ENCODE results near the gene FBXO15. TPM values are rescaled to one million over a fixed set of nuclear protein-coding genes. Genes with fewer than 3 reads are reported as not detected.

FBXO15 gene
- total RNA-seq, 2 donors from 2014 or later: 1.3 to 3.0 TPM

DNA sequence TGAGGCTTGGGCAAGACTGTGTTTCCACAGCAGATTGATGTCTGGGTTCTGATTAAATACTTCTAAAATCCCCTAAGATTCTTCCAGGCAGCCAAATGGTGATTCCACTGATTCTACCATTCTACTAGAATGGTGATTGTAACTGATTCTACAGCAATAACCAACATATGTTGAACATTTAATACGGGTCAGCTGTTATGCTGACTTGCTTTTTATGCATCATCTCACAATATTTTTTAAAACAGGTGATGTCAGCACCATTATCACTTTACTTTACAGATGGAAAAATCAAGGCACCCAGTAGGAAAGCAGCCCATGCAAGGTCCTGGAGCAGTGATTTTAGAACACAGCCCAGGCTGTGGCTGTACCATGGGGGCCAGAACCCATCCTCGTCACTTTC lies 38.2 kb upstream of the FBXO15 start:
- no peaks in the 10 kb centered on the region for H3K27me3 ChIP-seq (ENCODE audit: control insufficient read depth, insufficient read depth, low read length, poor library complexity, severe bottlenecking)
- Mint-ChIP-seq H3K27ac (no peak overlapping the region), H3K4me1 (peaks cover 4% of the 10 kb centered on the region), H3K9me3 (no peaks in the 10 kb centered on the region), H3K4me3 (no peak overlapping the region), H3K27me3 (ENCODE audit: insufficient read depth) (peaks cover 3% of the 10 kb centered on the region), H3K36me3 (ENCODE audit: low read depth) (no peaks in the 10 kb centered on the region)
- no peak overlapping the region for H3K27ac ChIP-seq (ENCODE audit: low read depth, low read length)
- TF ChIP-seq, protein P1, sequence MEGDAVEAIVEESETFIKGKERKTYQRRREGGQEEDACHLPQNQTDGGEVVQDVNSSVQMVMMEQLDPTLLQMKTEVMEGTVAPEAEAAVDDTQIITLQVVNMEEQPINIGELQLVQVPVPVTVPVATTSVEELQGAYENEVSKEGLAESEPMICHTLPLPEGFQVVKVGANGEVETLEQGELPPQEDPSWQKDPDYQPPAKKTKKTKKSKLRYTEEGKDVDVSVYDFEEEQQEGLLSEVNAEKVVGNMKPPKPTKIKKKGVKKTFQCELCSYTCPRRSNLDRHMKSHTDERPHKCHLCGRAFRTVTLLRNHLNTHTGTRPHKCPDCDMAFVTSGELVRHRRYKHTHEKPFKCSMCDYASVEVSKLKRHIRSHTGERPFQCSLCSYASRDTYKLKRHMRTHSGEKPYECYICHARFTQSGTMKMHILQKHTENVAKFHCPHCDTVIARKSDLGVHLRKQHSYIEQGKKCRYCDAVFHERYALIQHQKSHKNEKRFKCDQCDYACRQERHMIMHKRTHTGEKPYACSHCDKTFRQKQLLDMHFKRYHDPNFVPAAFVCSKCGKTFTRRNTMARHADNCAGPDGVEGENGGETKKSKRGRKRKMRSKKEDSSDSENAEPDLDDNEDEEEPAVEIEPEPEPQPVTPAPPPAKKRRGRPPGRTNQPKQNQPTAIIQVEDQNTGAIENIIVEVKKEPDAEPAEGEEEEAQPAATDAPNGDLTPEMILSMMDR (conservative IDR thresholded peaks at IDR 0.05): no peak
- no peaks in the 10 kb centered on the region for H3K9me3 ChIP-seq (ENCODE audit: control insufficient read depth, low read length)
- no peak overlapping the region for H3K9ac ChIP-seq (ENCODE audit: extremely low read depth, low read length, poor library complexity, severe bottlenecking)
- 86 to 88% methylated on average over 1 to 2 of the region's 2 CpGs for WGBS, 2 experiments (ENCODE audit: insufficient coverage in 1 of 2, insufficient read length in 1 of 2)
- no peaks in the 10 kb centered on the region for H3K4me1 ChIP-seq (ENCODE audit: control insufficient read depth, insufficient read depth, low read length)
- DNase-seq: no peak
- H3K36me3 ChIP-seq (ENCODE audit: control insufficient read depth, insufficient read depth, low read length): no peaks in the 10 kb centered on the region
- H3K4me3 ChIP-seq (ENCODE audit: low read length): no peak overlapping the region

DNA sequence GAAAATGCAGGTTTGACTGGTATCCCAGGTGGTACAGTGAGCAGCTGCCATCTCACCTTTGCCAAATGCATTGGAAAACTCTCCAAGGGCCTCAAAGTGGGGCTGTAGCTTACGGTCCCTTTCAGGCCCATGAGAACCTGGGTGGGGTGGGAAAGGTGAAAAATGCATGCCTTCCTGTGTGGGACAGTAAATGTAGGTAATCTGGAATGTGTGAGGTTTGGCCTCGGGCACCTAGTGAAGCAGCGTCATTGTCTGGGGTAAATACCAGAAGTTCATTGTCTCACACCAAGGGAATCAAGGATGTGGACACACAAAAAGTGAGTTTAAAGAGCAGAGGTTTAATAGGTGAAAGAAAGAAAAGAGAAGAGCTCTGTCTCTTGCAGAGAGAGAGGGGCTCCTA lies 37.2 kb upstream of the FBXO15 start:
- Histone ChIP-seq H3K9ac (ENCODE audit: extremely low read depth, low read length, poor library complexity, severe bottlenecking) (no peak overlapping the region), H3K4me3 (ENCODE audit: low read length) (no peak overlapping the region), H3K9me3 (ENCODE audit: control insufficient read depth, low read length) (no peaks in the 10 kb centered on the region), H3K36me3 (ENCODE audit: control insufficient read depth, insufficient read depth, low read length) (no peaks in the 10 kb centered on the region), H3K27ac (ENCODE audit: low read depth, low read length) (no peak overlapping the region), H3K4me1 (ENCODE audit: control insufficient read depth, insufficient read depth, low read length) (no peaks in the 10 kb centered on the region), H3K27me3 (ENCODE audit: control insufficient read depth, insufficient read depth, low read length, poor library complexity, severe bottlenecking) (no peaks in the 10 kb centered on the region)
- Mint-ChIP-seq H3K9me3 (no peaks in the 10 kb centered on the region), H3K27ac (no peak overlapping the region), H3K4me3 (no peak overlapping the region), H3K27me3 (ENCODE audit: insufficient read depth) (peaks cover 7% of the 10 kb centered on the region), H3K4me1 (peaks cover 4% of the 10 kb centered on the region), H3K36me3 (ENCODE audit: low read depth) (no peaks in the 10 kb centered on the region)
- TF ChIP-seq, protein P1 (conservative IDR thresholded peaks at IDR 0.05): no peak
- 77 to 93% methylated on average over 3 of the region's 3 CpGs for WGBS, 2 experiments (ENCODE audit: insufficient coverage in 1 of 2, insufficient read length in 1 of 2)
- no peak for DNase-seq

DNA sequence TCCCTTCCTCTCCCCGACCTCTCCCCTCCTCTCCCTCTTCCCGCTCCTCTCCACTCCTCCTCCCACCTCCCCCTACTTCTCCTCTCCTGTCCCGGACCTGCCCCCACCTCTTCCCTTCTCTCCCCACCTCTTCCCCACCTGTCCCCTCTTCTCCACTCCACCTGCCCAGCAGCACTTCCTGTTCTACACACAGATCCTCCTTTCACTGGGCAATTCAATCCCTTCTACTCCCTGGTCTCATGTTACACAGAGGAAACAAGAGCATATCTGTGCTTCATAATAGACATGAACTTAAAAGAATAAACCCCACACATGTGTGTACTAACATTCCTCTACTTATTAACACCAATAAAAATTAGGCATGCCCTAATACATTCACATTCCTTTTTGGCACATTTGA lies 35.5 kb upstream of the FBXO15 start:
- Mint-ChIP-seq H3K9me3 (no peaks in the 10 kb centered on the region), H3K4me1 (peaks cover 4% of the 10 kb centered on the region), H3K27ac (no peak overlapping the region), H3K4me3 (no peak overlapping the region), H3K36me3 (ENCODE audit: low read depth) (no peaks in the 10 kb centered on the region), H3K27me3 (ENCODE audit: insufficient read depth) (peaks cover 7% of the 10 kb centered on the region)
- no peak for DNase-seq
- no peak overlapping the region for H3K9ac ChIP-seq (ENCODE audit: extremely low read depth, low read length, poor library complexity, severe bottlenecking)
- TF ChIP-seq, protein P1 (conservative IDR thresholded peaks at IDR 0.05): no peak
- H3K4me1 ChIP-seq (ENCODE audit: control insufficient read depth, insufficient read depth, low read length): no peaks in the 10 kb centered on the region
- no peak overlapping the region for H3K4me3 ChIP-seq (ENCODE audit: low read length)
- H3K27ac ChIP-seq (ENCODE audit: low read depth, low read length): no peak overlapping the region
- no peaks in the 10 kb centered on the region for H3K27me3 ChIP-seq (ENCODE audit: control insufficient read depth, insufficient read depth, low read length, poor library complexity, severe bottlenecking)
- H3K36me3 ChIP-seq (ENCODE audit: control insufficient read depth, insufficient read depth, low read length): no peaks in the 10 kb centered on the region
- no peaks in the 10 kb centered on the region for H3K9me3 ChIP-seq (ENCODE audit: control insufficient read depth, low read length)
- 85 to 86% methylated on average over 2 to 3 of the region's 3 CpGs for WGBS, 2 experiments (ENCODE audit: insufficient coverage in 1 of 2, insufficient read length in 1 of 2)
